Neural cell (in vitro differentiated cells): ENCODE results near the gene MCMBP. TPM values are rescaled to one million over a fixed set of nuclear protein-coding genes. Genes with fewer than 3 reads are reported as not detected.

Source experiments
- H2AFZ ChIP-seq: fragments of 200-600, 300-800 bp; sonication (generic), shearing (Covaris generic); 2 replicates; pipeline ENCODE4 v1.6.0; 2014; ENCODE audit warnings: low read depth, mild to moderate bottlenecking, antibody characterized with exemption, low read length, moderate library complexity
- H3F3A ChIP-seq: fragments of 200-600 bp; shearing (Covaris generic); 2 replicates; pipeline ENCODE4 v1.6.1; 2016; ENCODE audit warnings: mild to moderate bottlenecking, moderate library complexity, mixed read lengths, antibody characterized with exemption, low read length; ENCODE audit not compliant: insufficient read depth, poor library complexity, severe bottlenecking
- H3K27ac ChIP-seq: fragments of 200-600, 300-800 bp; sonication (generic), shearing (Covaris generic); 2 replicates; pipeline ENCODE4 v1.5.1; 2014; ENCODE audit warnings: mild to moderate bottlenecking, low read length, moderate library complexity
- H3K27me3 ChIP-seq: fragments of 300-800, 200-600 bp; sonication (generic), shearing (Covaris generic); 2 replicates; pipeline ENCODE4 v1.6.0; 2014; ENCODE audit warnings: mild to moderate bottlenecking, low read depth, low read length, moderate library complexity; ENCODE audit not compliant: insufficient read depth
- H3K36me3 ChIP-seq: fragments of 300-800, 200-600 bp; sonication (generic), shearing (Covaris generic); 2 replicates; pipeline ENCODE4 v1.5.1; 2014; ENCODE audit warnings: mild to moderate bottlenecking, antibody characterized with exemption, low read length, moderate library complexity; ENCODE audit not compliant: insufficient read depth
- H3K4me2 ChIP-seq: fragments of 300-800, 200-600 bp; sonication (generic), shearing (Covaris generic); 2 replicates; pipeline ENCODE4 v1.6.0; 2014; ENCODE audit warnings: mild to moderate bottlenecking, low read length
- H3K4me3 ChIP-seq: fragments of 300-800, 200-600 bp; sonication (generic), shearing (Covaris generic); 2 replicates; pipeline ENCODE4 v1.5.1; 2014; ENCODE audit warnings: mild to moderate bottlenecking, low read length, moderate library complexity
- H3K79me2 ChIP-seq: fragments of 200-600 bp; shearing (Covaris generic); replicated peaks from 2 replicates; pipeline ENCODE4 v1.6.0; 2014; ENCODE audit warnings: mild to moderate bottlenecking, low read length, moderate library complexity; ENCODE audit not compliant: insufficient read depth
- H3K9ac ChIP-seq: fragments of 300-800, 200-600 bp; sonication (generic), shearing (Covaris generic); 2 replicates; pipeline ENCODE4 v1.6.1; 2016; ENCODE audit warnings: mild to moderate bottlenecking, low read length, mixed read lengths
- H3K9me2 ChIP-seq: fragments of 200-600 bp; shearing (Covaris generic); 2 replicates; pipeline ENCODE4 v1.6.1; 2016; ENCODE audit warnings: mild to moderate bottlenecking, low read length, mixed read lengths; ENCODE audit not compliant: insufficient read depth
- H3K9me3 ChIP-seq: fragments of 200-600, 300-800 bp; sonication (generic), shearing (Covaris generic); 2 replicates; pipeline ENCODE4 v1.6.1; 2016; ENCODE audit warnings: mild to moderate bottlenecking, mixed run types, low read length, moderate library complexity, mixed read lengths
- H4K20me1 ChIP-seq: fragments of 200-600 bp; shearing (Covaris generic); 2 replicates; pipeline ENCODE4 v1.6.1; 2016; ENCODE audit warnings: mild to moderate bottlenecking, mixed run types; ENCODE audit not compliant: insufficient read depth
- CTCF ChIP-seq: fragments of 450-650 bp; IDR thresholded peaks from 2 replicates; pipeline ENCODE4 v1.5.1; 2014; ENCODE audit warnings: antibody characterized with exemption, mild to moderate bottlenecking, moderate library complexity; ENCODE audit not compliant: poor library complexity, severe bottlenecking
- EP300 ChIP-seq: fragments of 450-650 bp; conservative IDR thresholded peaks from 2 replicates; pipeline ENCODE4 v1.6.1; 2014; ENCODE audit warnings: antibody characterized with exemption, mild to moderate bottlenecking, moderate library complexity; ENCODE audit not compliant: poor library complexity, severe bottlenecking
- EZH2 ChIP-seq: fragments of 200-600, 300-800 bp; shearing (Covaris generic), sonication (generic); IDR thresholded peaks from 2 replicates; pipeline ENCODE4 v1.6.1; 2014; ENCODE audit warnings: antibody characterized with exemption, low read length, borderline replicate concordance, mild to moderate bottlenecking; ENCODE audit not compliant: insufficient read depth, poor library complexity, severe bottlenecking
- MXI1 ChIP-seq: fragments of 450-650 bp; conservative IDR thresholded peaks from 2 replicates; pipeline ENCODE4 v1.6.1; 2014; ENCODE audit warnings: antibody characterized with exemption, mild to moderate bottlenecking; ENCODE audit not compliant: poor library complexity, severe bottlenecking
- POLR2AphosphoS5 ChIP-seq: IDR thresholded peaks from 2 replicates; pipeline ENCODE4 v1.6.1; 2012
- RAD21 ChIP-seq: fragments of 450-650 bp; conservative IDR thresholded peaks from 2 replicates; pipeline ENCODE4 v1.6.1; 2014; ENCODE audit warnings: antibody characterized with exemption, mild to moderate bottlenecking, moderate library complexity
- SMC3 ChIP-seq: fragments of 450-650 bp; conservative IDR thresholded peaks from 2 replicates; pipeline ENCODE4 v1.6.1; 2014; ENCODE audit warnings: antibody characterized with exemption, mild to moderate bottlenecking, moderate library complexity; ENCODE audit not compliant: poor library complexity
- TAF1 ChIP-seq: IDR thresholded peaks from 2 replicates; pipeline ENCODE4 v1.6.1; 2012; ENCODE audit warnings: low read depth
- polyA plus RNA-seq: library from polyadenylated mRNA; depleted of rRNA; stranded (reverse); fragments of >200 nt; gene quantifications from 2 replicates; pipeline ENCODE4 v1.2.3, GENCODE V29; 2014
- TF ChIP-seq, protein P1 (sequence below): IDR thresholded peaks from 2 replicates; pipeline ENCODE4 v1.6.1; 2012; ENCODE audit warnings: borderline replicate concordance

Gene MCMBP
- polyA plus RNA-seq, 1 donor from 2014 or later: 58.0 TPM

GRCh38 chr10:119867317-119867716 is 5.3 kb downstream of the MCMBP start:
- H3K9me2 ChIP-seq: no peaks in the 10 kb centered on the region
- TF ChIP-seq POLR2AphosphoS5 (no peak), TAF1 (no peak), RAD21 (no peak), EZH2 (no peak), SMC3 (no peak), EP300 (no peak), CTCF (no peak), MXI1 (no peak)
- TF ChIP-seq, protein P1, sequence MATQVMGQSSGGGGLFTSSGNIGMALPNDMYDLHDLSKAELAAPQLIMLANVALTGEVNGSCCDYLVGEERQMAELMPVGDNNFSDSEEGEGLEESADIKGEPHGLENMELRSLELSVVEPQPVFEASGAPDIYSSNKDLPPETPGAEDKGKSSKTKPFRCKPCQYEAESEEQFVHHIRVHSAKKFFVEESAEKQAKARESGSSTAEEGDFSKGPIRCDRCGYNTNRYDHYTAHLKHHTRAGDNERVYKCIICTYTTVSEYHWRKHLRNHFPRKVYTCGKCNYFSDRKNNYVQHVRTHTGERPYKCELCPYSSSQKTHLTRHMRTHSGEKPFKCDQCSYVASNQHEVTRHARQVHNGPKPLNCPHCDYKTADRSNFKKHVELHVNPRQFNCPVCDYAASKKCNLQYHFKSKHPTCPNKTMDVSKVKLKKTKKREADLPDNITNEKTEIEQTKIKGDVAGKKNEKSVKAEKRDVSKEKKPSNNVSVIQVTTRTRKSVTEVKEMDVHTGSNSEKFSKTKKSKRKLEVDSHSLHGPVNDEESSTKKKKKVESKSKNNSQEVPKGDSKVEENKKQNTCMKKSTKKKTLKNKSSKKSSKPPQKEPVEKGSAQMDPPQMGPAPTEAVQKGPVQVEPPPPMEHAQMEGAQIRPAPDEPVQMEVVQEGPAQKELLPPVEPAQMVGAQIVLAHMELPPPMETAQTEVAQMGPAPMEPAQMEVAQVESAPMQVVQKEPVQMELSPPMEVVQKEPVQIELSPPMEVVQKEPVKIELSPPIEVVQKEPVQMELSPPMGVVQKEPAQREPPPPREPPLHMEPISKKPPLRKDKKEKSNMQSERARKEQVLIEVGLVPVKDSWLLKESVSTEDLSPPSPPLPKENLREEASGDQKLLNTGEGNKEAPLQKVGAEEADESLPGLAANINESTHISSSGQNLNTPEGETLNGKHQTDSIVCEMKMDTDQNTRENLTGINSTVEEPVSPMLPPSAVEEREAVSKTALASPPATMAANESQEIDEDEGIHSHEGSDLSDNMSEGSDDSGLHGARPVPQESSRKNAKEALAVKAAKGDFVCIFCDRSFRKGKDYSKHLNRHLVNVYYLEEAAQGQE: no peak
- no peaks in the 10 kb centered on the region for H3K36me3 ChIP-seq
- H3F3A ChIP-seq: peaks cover 2% of the 10 kb centered on the region
- no peak overlapping the region for H3K4me2 ChIP-seq
- peaks cover 91% of the 10 kb centered on the region for H3K79me2 ChIP-seq
- no peaks in the 10 kb centered on the region for H3K9me3 ChIP-seq
- no peak overlapping the region for H3K9ac ChIP-seq
- no peaks in the 10 kb centered on the region for H4K20me1 ChIP-seq
- no peak overlapping the region for H3K4me3 ChIP-seq
- H2AFZ ChIP-seq: no peak overlapping the region
- H3K27ac ChIP-seq: no peak overlapping the region
- no peaks in the 10 kb centered on the region for H3K27me3 ChIP-seq

DNA sequence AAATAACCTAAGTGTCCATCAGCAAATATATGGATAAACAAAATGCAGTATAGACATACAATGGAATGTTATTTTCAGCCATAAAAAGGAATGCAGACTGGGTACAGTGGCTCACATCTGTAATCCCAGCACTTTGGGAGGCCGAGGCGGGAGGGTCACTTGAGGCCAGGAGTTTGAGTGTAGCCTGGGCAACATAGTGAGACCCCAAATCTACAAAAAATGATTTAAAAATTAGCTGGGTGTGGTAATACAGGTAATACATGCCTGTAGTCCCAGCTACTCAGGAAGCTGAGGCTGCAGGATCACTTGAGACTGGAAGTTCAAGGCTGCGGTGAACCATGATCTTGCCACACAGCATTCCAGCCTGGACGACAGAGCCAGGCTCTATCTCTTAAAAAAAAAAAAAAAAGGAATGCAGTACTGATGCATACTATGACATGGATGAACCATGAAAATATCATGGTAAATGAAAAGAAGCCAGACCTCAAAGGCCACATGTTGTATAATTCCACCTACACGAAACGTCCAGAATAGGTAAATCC is 6.9 kb downstream of the MCMBP start:
- Histone ChIP-seq H3F3A (no peaks in the 10 kb centered on the region), H3K9me3 (no peaks in the 10 kb centered on the region), H3K27ac (no peak overlapping the region), H2AFZ (no peak overlapping the region), H3K79me2 (peaks cover 86% of the 10 kb centered on the region), H3K9me2 (no peaks in the 10 kb centered on the region), H3K36me3 (no peaks in the 10 kb centered on the region), H4K20me1 (no peaks in the 10 kb centered on the region), H3K27me3 (no peaks in the 10 kb centered on the region), H3K4me3 (no peak overlapping the region), H3K4me2 (no peak overlapping the region), H3K9ac (no peak overlapping the region)
- no peak for TF ChIP-seq POLR2AphosphoS5
- no peak for TF ChIP-seq MXI1
- no peak for TF ChIP-seq CTCF
- TF ChIP-seq EP300: no peak
